HEK293 (cell line): ENCODE measurements around the gene NOP10.

Experiments
- GFI1B ChIP-seq: fragments of 450-650 bp; formaldehyde crosslinking; IDR thresholded peaks from 2 replicates; pipeline ENCODE4 v1.5.1; 2016; ENCODE audit warnings: missing biosample characterization, missing genetic modification characterization
- GLI4 ChIP-seq: fragments of 450-650 bp; formaldehyde crosslinking; IDR thresholded peaks from 2 replicates; pipeline ENCODE4 v1.5.1; 2016; ENCODE audit warnings: missing biosample characterization, missing genetic modification characterization
- HOXD13 ChIP-seq: sonication (generic); formaldehyde crosslinking; IDR thresholded peaks from 2 replicates; pipeline ENCODE4 v1.8.0; 2022; ENCODE audit warnings: missing genetic modification reagents, borderline replicate concordance
- KLF7 ChIP-seq: fragments of 450-650 bp; formaldehyde crosslinking; IDR thresholded peaks from 2 replicates; pipeline ENCODE4 v1.5.1; 2016; ENCODE audit warnings: missing biosample characterization, missing genetic modification characterization, borderline replicate concordance
- OSR2 ChIP-seq: fragments of 450-650 bp; formaldehyde crosslinking; IDR thresholded peaks from 2 replicates; pipeline ENCODE4 v1.5.1; 2016; ENCODE audit warnings: missing biosample characterization, missing genetic modification characterization
- SP7 ChIP-seq: fragments of 450-650 bp; formaldehyde crosslinking; IDR thresholded peaks from 2 replicates; pipeline ENCODE4 v1.5.1; 2016; ENCODE audit warnings: missing biosample characterization, missing genetic modification characterization
- TCF7L2 ChIP-seq: IDR thresholded peaks from 2 replicates; pipeline ENCODE4 v1.6.1; 2011; ENCODE audit warnings: low read depth, mild to moderate bottlenecking, inconsistent platforms, low read length, moderate library complexity, borderline replicate concordance
- TRIM28 ChIP-seq: IDR thresholded peaks from 2 replicates; pipeline ENCODE4 v1.6.1; 2011; ENCODE audit warnings: low read length, control low read depth, borderline replicate concordance
- ZBTB21 ChIP-seq: fragments of 450-650 bp; formaldehyde crosslinking; IDR thresholded peaks from 2 replicates; pipeline ENCODE4 v1.5.1; 2017; ENCODE audit warnings: missing biosample characterization, missing genetic modification characterization
- ZBTB7A ChIP-seq: fragments of 450-650 bp; formaldehyde crosslinking; IDR thresholded peaks from 2 replicates; pipeline ENCODE4 v1.5.1; 2016; ENCODE audit warnings: low read depth, missing biosample characterization, missing genetic modification characterization
- ZNF121 ChIP-seq: fragments of 450-650 bp; formaldehyde crosslinking; IDR thresholded peaks from 2 replicates; pipeline ENCODE4 v1.5.1; 2016; ENCODE audit warnings: missing biosample characterization, missing genetic modification characterization
- ZNF138 ChIP-seq: fragments of 450-650 bp; formaldehyde crosslinking; IDR thresholded peaks from 2 replicates; pipeline ENCODE4 v1.5.1; 2016; ENCODE audit warnings: missing biosample characterization, missing genetic modification characterization, borderline replicate concordance
- ZNF146 ChIP-seq: fragments of 450-650 bp; formaldehyde crosslinking; IDR thresholded peaks from 2 replicates; pipeline ENCODE4 v1.5.1; 2016; ENCODE audit warnings: missing biosample characterization, missing genetic modification characterization
- ZNF155 ChIP-seq: fragments of 450-650 bp; formaldehyde crosslinking; IDR thresholded peaks from 2 replicates; pipeline ENCODE4 v1.5.1; 2016; ENCODE audit warnings: missing biosample characterization, missing genetic modification characterization
- ZNF16 ChIP-seq: fragments of 450-650 bp; formaldehyde crosslinking; IDR thresholded peaks from 2 replicates; pipeline ENCODE4 v1.5.1; 2016; ENCODE audit warnings: low read depth, missing biosample characterization, missing genetic modification characterization
- ZNF211 ChIP-seq: fragments of 450-650 bp; formaldehyde crosslinking; IDR thresholded peaks from 2 replicates; pipeline ENCODE4 v1.5.1; 2016; ENCODE audit warnings: low read depth, missing biosample characterization, missing genetic modification characterization
- ZNF221 ChIP-seq: fragments of 450-650 bp; formaldehyde crosslinking; IDR thresholded peaks from 2 replicates; pipeline ENCODE4 v1.5.1; 2017; ENCODE audit warnings: missing biosample characterization, missing genetic modification characterization, borderline replicate concordance
- ZNF23 ChIP-seq: fragments of 450-650 bp; formaldehyde crosslinking; IDR thresholded peaks from 2 replicates; pipeline ENCODE4 v1.5.1; 2016; ENCODE audit warnings: missing biosample characterization, missing genetic modification characterization, borderline replicate concordance
- ZNF354C ChIP-seq: fragments of 450-650 bp; formaldehyde crosslinking; IDR thresholded peaks from 2 replicates; pipeline ENCODE4 v1.5.1; 2016; ENCODE audit warnings: missing biosample characterization, missing genetic modification characterization, low read depth, borderline replicate concordance
- ZNF37A ChIP-seq: fragments of 450-650 bp; IDR thresholded peaks from 2 replicates; pipeline ENCODE4 v1.5.1; 2018; ENCODE audit warnings: missing biosample characterization, missing genetic modification characterization
- ZNF404 ChIP-seq: fragments of 450-650 bp; formaldehyde crosslinking; IDR thresholded peaks from 2 replicates; pipeline ENCODE4 v1.5.1; 2017; ENCODE audit warnings: missing biosample characterization, missing genetic modification characterization
- ZNF510 ChIP-seq: fragments of 450-650 bp; formaldehyde crosslinking; IDR thresholded peaks from 2 replicates; pipeline ENCODE4 v1.5.1; 2018; ENCODE audit warnings: mild to moderate bottlenecking, missing genetic modification characterization, missing biosample characterization; ENCODE audit not compliant: insufficient replicate concordance
- ZNF544 ChIP-seq: fragments of 450-650 bp; formaldehyde crosslinking; IDR thresholded peaks from 2 replicates; pipeline ENCODE4 v1.5.0; 2017; ENCODE audit warnings: missing biosample characterization, missing genetic modification characterization
- ZNF558 ChIP-seq: fragments of 450-650 bp; formaldehyde crosslinking; IDR thresholded peaks from 2 replicates; pipeline ENCODE4 v1.5.1; 2016; ENCODE audit warnings: missing biosample characterization, missing genetic modification characterization
- ZNF664 ChIP-seq: fragments of 450-650 bp; formaldehyde crosslinking; IDR thresholded peaks from 2 replicates; pipeline ENCODE4 v1.5.1; 2016; ENCODE audit warnings: missing biosample characterization, missing genetic modification characterization
- ZNF701 ChIP-seq: fragments of 450-650 bp; formaldehyde crosslinking; IDR thresholded peaks from 2 replicates; pipeline ENCODE4 v1.5.1; 2016; ENCODE audit warnings: missing biosample characterization, missing genetic modification characterization
- ZNF707 ChIP-seq: fragments of 450-650 bp; formaldehyde crosslinking; IDR thresholded peaks from 2 replicates; pipeline ENCODE4 v1.5.1; 2016; ENCODE audit warnings: missing biosample characterization, missing genetic modification characterization
- ZNF76 ChIP-seq: fragments of 450-650 bp; formaldehyde crosslinking; IDR thresholded peaks from 2 replicates; pipeline ENCODE4; 2016; ENCODE audit warnings: low read depth, missing biosample characterization, missing genetic modification characterization, borderline replicate concordance
- TF ChIP-seq, protein P1 (sequence below): fragments of 450-650 bp; formaldehyde crosslinking; IDR thresholded peaks from 2 replicates; pipeline ENCODE4; 2016; ENCODE audit warnings: missing biosample characterization, missing genetic modification characterization
- TF ChIP-seq, protein P2 (sequence below): fragments of 450-650 bp; formaldehyde crosslinking; IDR thresholded peaks from 2 replicates; pipeline ENCODE4 v1.5.1; 2016; ENCODE audit warnings: missing biosample characterization, missing genetic modification characterization, borderline replicate concordance
- TF ChIP-seq, protein P3 (sequence below): fragments of 450-650 bp; formaldehyde crosslinking; IDR thresholded peaks from 2 replicates; pipeline ENCODE4 v1.5.1; 2016; ENCODE audit warnings: missing biosample characterization, missing genetic modification characterization
- TF ChIP-seq, protein P4 (sequence below): IDR thresholded peaks from 2 replicates; pipeline ENCODE4 v1.6.1; 2011; ENCODE audit warnings: mild to moderate bottlenecking, low read depth, low read length, borderline replicate concordance
- TF ChIP-seq, protein P5 (sequence below): fragments of 450-650 bp; formaldehyde crosslinking; IDR thresholded peaks from 2 replicates; pipeline ENCODE4 v1.5.1; 2017; ENCODE audit warnings: missing biosample characterization, missing genetic modification characterization

The NOP10 gene

DNA sequence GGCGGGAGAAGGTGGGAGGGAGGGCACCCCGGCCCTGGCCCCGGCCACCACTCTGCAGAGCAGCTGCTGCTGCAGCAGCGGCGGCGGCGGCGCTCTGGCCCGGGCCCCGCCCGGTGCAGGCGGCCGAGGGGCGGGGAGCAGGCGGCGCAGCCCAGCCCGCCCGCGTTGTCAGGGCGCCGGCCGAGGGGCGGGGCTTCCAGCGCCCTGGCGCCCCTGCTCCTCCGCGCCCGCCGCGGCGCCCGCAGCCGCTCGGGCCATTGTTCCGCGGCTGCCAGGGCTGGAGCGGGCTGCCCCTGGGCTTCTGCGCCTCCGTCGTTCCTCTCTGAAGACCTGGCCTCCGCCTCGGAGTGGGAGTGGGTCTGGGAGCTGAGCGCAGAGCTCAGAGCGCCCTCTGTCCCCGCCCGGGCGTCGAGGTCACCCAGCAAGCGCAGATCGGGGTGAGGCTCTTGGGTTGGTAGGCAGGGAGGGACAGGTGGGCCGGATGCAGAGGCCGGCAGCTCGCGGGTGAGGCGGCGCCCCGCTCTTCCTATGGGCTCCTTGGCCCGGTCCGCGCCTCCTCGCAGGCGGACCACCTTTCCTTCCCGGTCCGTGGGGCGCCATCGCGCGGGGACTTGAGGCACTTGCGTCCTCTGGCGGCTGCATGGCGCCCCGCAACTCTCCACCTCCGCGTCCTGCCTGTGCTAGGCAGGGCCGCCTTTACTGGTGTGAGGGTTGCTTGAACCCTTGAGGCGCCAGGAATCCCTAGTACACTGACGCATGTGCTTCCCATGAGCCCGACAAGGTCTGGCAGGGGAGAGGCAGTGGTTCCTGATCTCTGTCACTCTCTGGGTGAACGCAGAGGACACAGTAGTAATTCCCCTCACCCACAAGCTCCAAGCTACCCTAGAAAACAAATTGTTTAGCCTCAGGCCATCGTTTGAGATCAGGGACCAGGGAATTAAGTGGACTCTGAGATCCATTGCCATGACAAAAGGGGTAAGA lies 24.5 kb upstream of the NOP10 start, which contains the start of gene LPCAT4 (continued):
- TF ChIP-seq GLI4 (no peak), ZNF707 (tag by site-specific recombination) (no peak), ZNF16 (tag by site-specific recombination) (no peak), ZNF701 (no peak), ZBTB7A (tag by site-specific recombination) (peak; percentile 68; the same call in 1 of the 2 replicates), ZNF37A (tag by site-specific recombination) (no peak), ZNF146 (tag by site-specific recombination) (no peak), ZNF544 (tag by site-specific recombination) (no peak), ZNF354C (tag by site-specific recombination) (no peak), ZNF121 (tag by site-specific recombination) (peak; percentile 31; the same call in 1 of the 2 replicates), HOXD13 (no peak), KLF7 (tag by site-specific recombination) (no peak), OSR2 (no peak), ZNF221 (tag by site-specific recombination) (no peak), ZNF76 (tag by site-specific recombination) (peak; percentile 59; the same call in 1 of the 2 replicates), SP7 (tag by site-specific recombination) (peak; percentile 62), ZNF404 (tag by site-specific recombination) (no peak), TCF7L2 (no peak), ZBTB21 (tag by site-specific recombination) (no peak), ZNF510 (no peak), ZNF558 (no peak), ZNF155 (tag by site-specific recombination) (no peak), ZNF138 (tag by site-specific recombination) (no peak), ZNF211 (no peak), GFI1B (tag by site-specific recombination) (no peak), ZNF23 (tag by site-specific recombination) (no peak), ZNF664 (tag by site-specific recombination) (no peak), TRIM28 (no peak)
- TF ChIP-seq, protein P1, sequence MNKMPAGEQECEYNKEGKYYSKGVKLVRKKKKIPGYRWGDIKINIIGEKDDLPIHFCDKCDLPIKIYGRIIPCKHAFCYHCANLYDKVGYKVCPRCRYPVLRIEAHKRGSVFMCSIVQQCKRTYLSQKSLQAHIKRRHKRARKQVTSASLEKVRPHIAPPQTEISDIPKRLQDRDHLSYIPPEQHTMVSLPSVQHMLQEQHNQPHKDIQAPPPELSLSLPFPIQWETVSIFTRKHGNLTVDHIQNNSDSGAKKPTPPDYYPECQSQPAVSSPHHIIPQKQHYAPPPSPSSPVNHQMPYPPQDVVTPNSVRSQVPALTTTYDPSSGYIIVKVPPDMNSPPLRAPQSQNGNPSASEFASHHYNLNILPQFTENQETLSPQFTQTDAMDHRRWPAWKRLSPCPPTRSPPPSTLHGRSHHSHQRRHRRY (tag by site-specific recombination) = no peak
- TF ChIP-seq, protein P2, sequence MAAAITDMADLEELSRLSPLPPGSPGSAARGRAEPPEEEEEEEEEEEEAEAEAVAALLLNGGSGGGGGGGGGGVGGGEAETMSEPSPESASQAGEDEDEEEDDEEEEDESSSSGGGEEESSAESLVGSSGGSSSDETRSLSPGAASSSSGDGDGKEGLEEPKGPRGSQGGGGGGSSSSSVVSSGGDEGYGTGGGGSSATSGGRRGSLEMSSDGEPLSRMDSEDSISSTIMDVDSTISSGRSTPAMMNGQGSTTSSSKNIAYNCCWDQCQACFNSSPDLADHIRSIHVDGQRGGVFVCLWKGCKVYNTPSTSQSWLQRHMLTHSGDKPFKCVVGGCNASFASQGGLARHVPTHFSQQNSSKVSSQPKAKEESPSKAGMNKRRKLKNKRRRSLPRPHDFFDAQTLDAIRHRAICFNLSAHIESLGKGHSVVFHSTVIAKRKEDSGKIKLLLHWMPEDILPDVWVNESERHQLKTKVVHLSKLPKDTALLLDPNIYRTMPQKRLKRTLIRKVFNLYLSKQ = no peak
- TF ChIP-seq, protein P3, sequence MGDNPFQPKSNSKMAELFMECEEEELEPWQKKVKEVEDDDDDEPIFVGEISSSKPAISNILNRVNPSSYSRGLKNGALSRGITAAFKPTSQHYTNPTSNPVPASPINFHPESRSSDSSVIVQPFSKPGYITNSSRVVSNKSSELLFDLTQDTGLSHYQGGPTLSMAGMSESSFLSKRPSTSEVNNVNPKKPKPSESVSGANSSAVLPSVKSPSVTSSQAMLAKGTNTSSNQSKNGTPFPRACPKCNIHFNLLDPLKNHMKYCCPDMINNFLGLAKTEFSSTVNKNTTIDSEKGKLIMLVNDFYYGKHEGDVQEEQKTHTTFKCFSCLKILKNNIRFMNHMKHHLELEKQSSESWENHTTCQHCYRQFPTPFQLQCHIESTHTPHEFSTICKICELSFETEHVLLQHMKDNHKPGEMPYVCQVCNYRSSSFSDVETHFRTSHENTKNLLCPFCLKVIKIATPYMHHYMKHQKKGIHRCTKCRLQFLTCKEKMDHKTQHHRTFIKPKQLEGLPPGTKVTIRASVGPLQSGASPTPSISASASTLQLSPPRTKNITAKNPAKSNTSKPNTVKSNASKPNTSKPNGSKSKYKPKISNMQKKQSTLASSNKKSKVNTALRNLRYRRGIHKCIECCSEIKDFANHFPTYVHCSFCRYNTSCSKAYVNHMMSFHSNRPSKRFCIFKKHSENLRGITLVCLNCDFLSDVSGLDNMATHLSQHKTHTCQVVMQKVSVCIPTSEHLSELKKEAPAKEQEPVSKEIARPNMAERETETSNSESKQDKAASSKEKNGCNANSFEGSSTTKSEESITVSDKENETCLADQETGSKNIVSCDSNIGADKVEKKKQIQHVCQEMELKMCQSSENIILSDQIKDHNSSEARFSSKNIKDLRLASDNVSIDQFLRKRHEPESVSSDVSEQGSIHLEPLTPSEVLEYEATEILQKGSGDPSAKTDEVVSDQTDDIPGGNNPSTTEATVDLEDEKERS (tag by site-specific recombination) = no peak
- TF ChIP-seq, protein P4, sequence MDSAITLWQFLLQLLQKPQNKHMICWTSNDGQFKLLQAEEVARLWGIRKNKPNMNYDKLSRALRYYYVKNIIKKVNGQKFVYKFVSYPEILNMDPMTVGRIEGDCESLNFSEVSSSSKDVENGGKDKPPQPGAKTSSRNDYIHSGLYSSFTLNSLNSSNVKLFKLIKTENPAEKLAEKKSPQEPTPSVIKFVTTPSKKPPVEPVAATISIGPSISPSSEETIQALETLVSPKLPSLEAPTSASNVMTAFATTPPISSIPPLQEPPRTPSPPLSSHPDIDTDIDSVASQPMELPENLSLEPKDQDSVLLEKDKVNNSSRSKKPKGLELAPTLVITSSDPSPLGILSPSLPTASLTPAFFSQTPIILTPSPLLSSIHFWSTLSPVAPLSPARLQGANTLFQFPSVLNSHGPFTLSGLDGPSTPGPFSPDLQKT = no peak
- TF ChIP-seq, protein P5, sequence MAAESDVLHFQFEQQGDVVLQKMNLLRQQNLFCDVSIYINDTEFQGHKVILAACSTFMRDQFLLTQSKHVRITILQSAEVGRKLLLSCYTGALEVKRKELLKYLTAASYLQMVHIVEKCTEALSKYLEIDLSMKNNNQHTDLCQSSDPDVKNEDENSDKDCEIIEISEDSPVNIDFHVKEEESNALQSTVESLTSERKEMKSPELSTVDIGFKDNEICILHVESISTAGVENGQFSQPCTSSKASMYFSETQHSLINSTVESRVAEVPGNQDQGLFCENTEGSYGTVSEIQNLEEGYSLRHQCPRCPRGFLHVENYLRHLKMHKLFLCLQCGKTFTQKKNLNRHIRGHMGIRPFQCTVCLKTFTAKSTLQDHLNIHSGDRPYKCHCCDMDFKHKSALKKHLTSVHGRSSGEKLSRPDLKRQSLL (tag by site-specific recombination) = no peak
